ENCODE data around the gene LILRA2.
"Not testable (repeated sequence)": the region's sequence is repeated elsewhere in the genome, so short reads cannot be mapped to it uniquely, and the experiment has no call there.

LILRA2 gene

GRCh38 chr19:54586397-54586796 lies 12.8 kb downstream of the LILRA2 start:
- Histone ChIP-seq H3K9ac (ENCODE audit: low read depth, low read length) (no peak overlapping the region), H3K9me3 (ENCODE audit: insufficient read depth, low read length, severe bottlenecking) (peaks cover 6% of the 10 kb centered on the region), H4K20me1 (ENCODE audit: insufficient read depth, low read length) (no peaks in the 10 kb centered on the region), H3K27me3 (ENCODE audit: insufficient read depth, low read length, poor library complexity) (no peaks in the 10 kb centered on the region), H3K79me2 (ENCODE audit: insufficient read depth, low read length) (no peaks in the 10 kb centered on the region), H3K27ac (ENCODE audit: low read length) (no peak overlapping the region), H3K4me2 (ENCODE audit: insufficient read depth, low read length) (no peak overlapping the region), H3K4me3 (ENCODE audit: low read depth in 1 of 2, low read length in 2 of 2) (no peak overlapping the region), H3K4me1 (ENCODE audit: insufficient read depth, low read length) (no peaks in the 10 kb centered on the region), H2AFZ (ENCODE audit: low read depth, low read length) (no peak overlapping the region), H3K36me3 (ENCODE audit: insufficient read depth, low read length) (no peaks in the 10 kb centered on the region)
- DNase-seq (no peak), ATAC-seq (ENCODE audit: insufficient read depth, low read depth) (no peak)
- TF ChIP-seq EZH2 (IDR thresholded peaks at IDR 0.05; ENCODE audit: borderline replicate concordance, low read depth, low read length, severe bottlenecking): no peak
- TF ChIP-seq CTCF (IDR thresholded peaks at IDR 0.05; ENCODE audit: borderline replicate concordance, extremely low read depth, low read length, poor library complexity, severe bottlenecking): no peak

- no peak overlapping the region for H3K4me3 ChIP-seq (ENCODE audit: low read depth in 1 of 2, low read length in 2 of 2)
- TF ChIP-seq EZH2 (IDR thresholded peaks at IDR 0.05; ENCODE audit: borderline replicate concordance, low read depth, low read length, severe bottlenecking) (no peak), CTCF (IDR thresholded peaks at IDR 0.05; ENCODE audit: borderline replicate concordance, extremely low read depth, low read length, poor library complexity, severe bottlenecking) (no peak)
- peaks cover 6% of the 10 kb centered on the region for H3K9me3 ChIP-seq (ENCODE audit: insufficient read depth, low read length, severe bottlenecking)
- no peaks in the 10 kb centered on the region for H3K27me3 ChIP-seq (ENCODE audit: insufficient read depth, low read length, poor library complexity)
- DNase-seq (no peak), ATAC-seq (ENCODE audit: insufficient read depth, low read depth) (no peak)
- H3K27ac ChIP-seq (ENCODE audit: low read length): no peak overlapping the region
- H3K9ac ChIP-seq (ENCODE audit: low read depth, low read length): no peak overlapping the region
- no peak overlapping the region for H2AFZ ChIP-seq (ENCODE audit: low read depth, low read length)
- H3K4me1 ChIP-seq (ENCODE audit: insufficient read depth, low read length): no peaks in the 10 kb centered on the region
- no peak overlapping the region for H3K4me2 ChIP-seq (ENCODE audit: insufficient read depth, low read length)
- no peaks in the 10 kb centered on the region for H3K79me2 ChIP-seq (ENCODE audit: insufficient read depth, low read length)
- H3K36me3 ChIP-seq (ENCODE audit: insufficient read depth, low read length): no peaks in the 10 kb centered on the region
- H4K20me1 ChIP-seq (ENCODE audit: insufficient read depth, low read length): no peaks in the 10 kb centered on the region
Measured at GRCh38 chr19:54587026-54587425, 13.4 kb downstream of the LILRA2 start.

- not testable (repeated sequence) for DNase-seq; H3K4me1 ChIP-seq (ENCODE audit: insufficient read depth, low read length); H3K36me3 ChIP-seq (ENCODE audit: insufficient read depth, low read length); H2AFZ ChIP-seq (ENCODE audit: low read depth, low read length); H3K9me3 ChIP-seq (ENCODE audit: insufficient read depth, low read length, severe bottlenecking); H3K4me2 ChIP-seq (ENCODE audit: insufficient read depth, low read length); H3K9ac ChIP-seq (ENCODE audit: low read depth, low read length); ATAC-seq (ENCODE audit: insufficient read depth, low read depth); H3K4me3 ChIP-seq (ENCODE audit: low read depth in 1 of 2, low read length in 2 of 2); H4K20me1 ChIP-seq (ENCODE audit: insufficient read depth, low read length); H3K27ac ChIP-seq (ENCODE audit: low read length); H3K79me2 ChIP-seq (ENCODE audit: insufficient read depth, low read length)
- peaks cover 13% of the 10 kb centered on the region for H3K27me3 ChIP-seq (ENCODE audit: insufficient read depth, low read length, poor library complexity)
Measured at GRCh38 chr19:54593445-54593844, 19.9 kb downstream of the LILRA2 start, which contains the start of gene LILRA1. LILRA1 (plus strand) TSS chr19:54593632; CDS start chr19:54594245, 613 bp downstream.

- ATAC-seq (ENCODE audit: insufficient read depth, low read depth); H3K4me3 ChIP-seq (ENCODE audit: low read depth in 1 of 2, low read length in 2 of 2); H3K4me1 ChIP-seq (ENCODE audit: insufficient read depth, low read length); H3K4me2 ChIP-seq (ENCODE audit: insufficient read depth, low read length); H3K9me3 ChIP-seq (ENCODE audit: insufficient read depth, low read length, severe bottlenecking); DNase-seq; H3K36me3 ChIP-seq (ENCODE audit: insufficient read depth, low read length); H3K9ac ChIP-seq (ENCODE audit: low read depth, low read length); H4K20me1 ChIP-seq (ENCODE audit: insufficient read depth, low read length); H2AFZ ChIP-seq (ENCODE audit: low read depth, low read length); H3K79me2 ChIP-seq (ENCODE audit: insufficient read depth, low read length); H3K27ac ChIP-seq (ENCODE audit: low read length): not testable (repeated sequence)
- H3K27me3 ChIP-seq (ENCODE audit: insufficient read depth, low read length, poor library complexity): peaks cover 13% of the 10 kb centered on the region
Measured at GRCh38 chr19:54593931-54594626, 20.5 kb downstream of the LILRA2 start.

All from DND-41 (cell line).